Panc1 (cell line): Measurements from ENCODE around the gene UNKL. TPM values are rescaled to one million over a fixed set of nuclear protein-coding genes. Genes with fewer than 3 reads are reported as not detected.

Source experiments
- ATAC-seq: fragments of 200-7000 bp; cut with Tn5 transposase; 2 replicates; pipeline ENCODE4 v1.9.1; 2020; ENCODE audit warnings: mild to moderate bottlenecking, moderate library complexity
- BruUV-seq: library from RNA; stranded (reverse); fragments of 400-500 nt; replicated peaks from 2 replicates; lab custom pipeline; 2021; lab: Mats Ljungman, UMichigan
- CTCF ChIA-PET: fragments of 300-600 bp; sonication (Branson Sonifier 250); formaldehyde crosslinking; loops from one replicate; lab custom pipeline; 2022; ENCODE audit warnings: antibody characterized with exemption; lab: Charles Lee
- POLR2A ChIA-PET: fragments of 300-600 bp; sonication (Branson Sonifier 250); formaldehyde crosslinking; loops from one replicate; lab custom pipeline; 2022; ENCODE audit warnings: antibody characterized with exemption; lab: Charles Lee
- DNase-seq: peaks from one replicate; pipeline ENCODE4 v3.0.0-alpha.2; 2010; ENCODE audit warnings: low read depth, low spot score
- H3K27ac ChIP-seq: 2 replicates; pipeline ENCODE4 v1.5.1; 2011; ENCODE audit warnings: mild to moderate bottlenecking, low read length, inconsistent platforms
- H3K27me3 ChIP-seq: fragments of 200-500 bp; sonication (Bioruptor generic); 2 replicates; pipeline ENCODE4 v1.6.0; 2014; ENCODE audit warnings: low read length, inconsistent platforms; ENCODE audit not compliant: control insufficient read depth, insufficient read depth
- H3K36me3 ChIP-seq: fragments of 200-500 bp; sonication (Bioruptor generic); 2 replicates; pipeline ENCODE4 v1.5.1; 2014; ENCODE audit warnings: inconsistent platforms, mild to moderate bottlenecking, low read length, moderate library complexity; ENCODE audit not compliant: control insufficient read depth, insufficient read depth
- H3K4me1 ChIP-seq: 2 replicates; pipeline ENCODE4 v1.5.1; 2011; ENCODE audit warnings: inconsistent platforms, mild to moderate bottlenecking, low read length, moderate library complexity; ENCODE audit not compliant: control insufficient read depth, insufficient read depth
- H3K4me3 ChIP-seq, 2 experiments: 2 replicates each; pipeline ENCODE4 v1.5.1; 2011 to 2012; ENCODE audit warnings: low read depth in 2 of 2, low read length in 2 of 2, mild to moderate bottlenecking in 2 of 2, inconsistent platforms in 1 of 2, moderate library complexity in 1 of 2
- H3K9me3 ChIP-seq: fragments of 200-500 bp; sonication (Bioruptor generic); 2 replicates; pipeline ENCODE4 v1.5.1; 2014; ENCODE audit warnings: low read depth, mild to moderate bottlenecking, inconsistent platforms, low read length, moderate library complexity; ENCODE audit not compliant: control insufficient read depth, insufficient read depth
- CTCF ChIP-seq: fragments of 450-650 bp; IDR thresholded peaks from 2 replicates; pipeline ENCODE4 v1.5.1; 2017; ENCODE audit warnings: mild to moderate bottlenecking
- POLR2AphosphoS5 ChIP-seq: IDR thresholded peaks from 2 replicates; pipeline ENCODE4 v1.6.1; 2012; ENCODE audit warnings: mild to moderate bottlenecking, low read depth, low read length, moderate library complexity
- REST ChIP-seq, 2 experiments: IDR thresholded peaks; 2 replicates each; pipeline ENCODE4 v1.6.1; 2011 to 2012; ENCODE audit warnings: low read depth in 2 of 2, control low read depth in 1 of 2, low read length in 1 of 2, mild to moderate bottlenecking in 1 of 2, moderate library complexity in 1 of 2; ENCODE audit not compliant: insufficient read depth in 1 of 2
- SIN3A ChIP-seq: IDR thresholded peaks from 2 replicates; pipeline ENCODE4 v1.6.1; 2012; ENCODE audit warnings: low read depth, mild to moderate bottlenecking, low read length, moderate library complexity, borderline replicate concordance; ENCODE audit not compliant: insufficient read depth
- TCF7L2 ChIP-seq: IDR thresholded peaks from 2 replicates; pipeline ENCODE4 v1.6.1; 2011; ENCODE audit warnings: mild to moderate bottlenecking, low read depth, low read length, inconsistent platforms
- in situ Hi-C: cut with HindIII; loops from 2 replicates; pipeline ENCODE4 v1.10.0; 2016; ENCODE audit warnings: low sequenced_read_pairs, low pct_unique_long_range_greater_than_20kb
- intact Hi-C: fragments of 100-400 bp; cut with micrococcal nuclease; formaldehyde crosslinking; loops from one replicate; pipeline ENCODE4 v1.10.0; 2022; ENCODE audit not compliant: unreplicated experiment
- total RNA-seq: library from RNA; stranded (reverse); gene quantifications from one replicate; pipeline ENCODE4 v1.2.1, GENCODE V29; 2021; ENCODE audit not compliant: unreplicated experiment

The UNKL gene
- total RNA-seq, 1 experiment from 2014 or later: 26.6 TPM

GRCh38 chr16:1460602-1461138, 46.2 kb upstream of the UNKL start:
- H3K4me1 ChIP-seq: no peaks in the 10 kb centered on the region
- BruUV-seq: no TSS peak
- CTCF ChIA-PET: no interaction called here
- POLR2A ChIA-PET: no interaction called here
- DNase-seq (no peak), ATAC-seq (0 out of 2 replicates have a peak, but pooled peaks have one; percentile 28)
- H3K4me3 ChIP-seq: no peak overlapping the region
- H3K9me3 ChIP-seq: no peaks in the 10 kb centered on the region
- intact Hi-C loops (no loop called here), in situ Hi-C loops (no loop called here)
- H3K36me3 ChIP-seq: no peaks in the 10 kb centered on the region
- no peak overlapping the region for H3K27ac ChIP-seq
- H3K27me3 ChIP-seq: no peaks in the 10 kb centered on the region
- no peak for TF ChIP-seq TCF7L2

GRCh38 chr16:1459967-1460366, 45.5 kb upstream of the UNKL start:
- DNase-seq (no peak), ATAC-seq (no peak)
- Histone ChIP-seq H3K9me3 (no peaks in the 10 kb centered on the region), H3K27me3 (no peaks in the 10 kb centered on the region), H3K36me3 (no peaks in the 10 kb centered on the region), H3K27ac (no peak overlapping the region), H3K4me1 (no peaks in the 10 kb centered on the region), H3K4me3 (no peak overlapping the region)
- no peak for TF ChIP-seq TCF7L2
- no peak for TF ChIP-seq SIN3A
- no peak for TF ChIP-seq CTCF
- TF ChIP-seq REST (IDR thresholded peaks at IDR 0.05; ENCODE audit: insufficient read depth in 1 of 2, low read depth in 2 of 2, low read length in 1 of 2): no peak
- no peak for TF ChIP-seq POLR2AphosphoS5
- ChIA-PET CTCF (no interaction called here), POLR2A (interaction anchor here (0.6 to 0.7 kb wide), 2 partner anchors 39 to 320 kb away, joined by 8 to 17 read pairs; no protein-coding TSS in a partner anchor)
- in situ Hi-C loops: no loop called here
- intact Hi-C loops: no loop called here
- no TSS peak for BruUV-seq

GRCh38 chr16:1458977-1459341, 44.5 kb upstream of the UNKL start:
- intact Hi-C loops: no loop called here

More at GRCh38 chr16:1458977-1459341, 44.5 kb upstream of the UNKL start:
- POLR2A ChIA-PET: no interaction called here
- Histone ChIP-seq H3K9me3 (no peaks in the 10 kb centered on the region), H3K27me3 (no peaks in the 10 kb centered on the region), H3K4me3 (no peak overlapping the region), H3K27ac (no peak overlapping the region), H3K4me1 (no peaks in the 10 kb centered on the region), H3K36me3 (no peaks in the 10 kb centered on the region)
- CTCF ChIA-PET: no interaction called here
- TF ChIP-seq CTCF (no peak), REST (IDR thresholded peaks at IDR 0.05; ENCODE audit: insufficient read depth in 1 of 2, low read depth in 2 of 2, low read length in 1 of 2) (no peak), TCF7L2 (no peak), POLR2AphosphoS5 (no peak), SIN3A (no peak)
- DNase-seq (no peak), ATAC-seq (no peak)
- BruUV-seq: no TSS peak
- in situ Hi-C loops: no loop called here
